HUES6 (cell line): ENCODE results near the gene TCEAL4.

Source experiments
- H3K27ac ChIP-seq: 2 replicates; pipeline ENCODE4 v1.7.0; 2013; ENCODE audit warnings: low read depth, mild to moderate bottlenecking, low read length, inconsistent platforms
- H3K27me3 ChIP-seq: 2 replicates; pipeline ENCODE4 v1.6.1; 2013; ENCODE audit warnings: low read length; ENCODE audit not compliant: control insufficient read depth, insufficient read depth
- H3K36me3 ChIP-seq: 2 replicates; pipeline ENCODE4 v1.6.1; 2013; ENCODE audit warnings: low read length; ENCODE audit not compliant: control insufficient read depth, insufficient read depth
- H3K4me1 ChIP-seq: 2 replicates; pipeline ENCODE4 v1.6.1; 2013; ENCODE audit warnings: low read length; ENCODE audit not compliant: control insufficient read depth, insufficient read depth
- H3K4me3 ChIP-seq: 2 replicates; pipeline ENCODE4 v1.5.1; 2013; ENCODE audit warnings: low read depth, low read length
- H3K9ac ChIP-seq: one replicate; pipeline ENCODE4 v1.6.1; 2013; ENCODE audit warnings: mild to moderate bottlenecking, low read length
- H3K9me3 ChIP-seq: 2 replicates; pipeline ENCODE4 v1.6.1; 2013; ENCODE audit warnings: low read depth, low read length; ENCODE audit not compliant: control insufficient read depth, insufficient read depth

The TCEAL4 gene

DNA sequence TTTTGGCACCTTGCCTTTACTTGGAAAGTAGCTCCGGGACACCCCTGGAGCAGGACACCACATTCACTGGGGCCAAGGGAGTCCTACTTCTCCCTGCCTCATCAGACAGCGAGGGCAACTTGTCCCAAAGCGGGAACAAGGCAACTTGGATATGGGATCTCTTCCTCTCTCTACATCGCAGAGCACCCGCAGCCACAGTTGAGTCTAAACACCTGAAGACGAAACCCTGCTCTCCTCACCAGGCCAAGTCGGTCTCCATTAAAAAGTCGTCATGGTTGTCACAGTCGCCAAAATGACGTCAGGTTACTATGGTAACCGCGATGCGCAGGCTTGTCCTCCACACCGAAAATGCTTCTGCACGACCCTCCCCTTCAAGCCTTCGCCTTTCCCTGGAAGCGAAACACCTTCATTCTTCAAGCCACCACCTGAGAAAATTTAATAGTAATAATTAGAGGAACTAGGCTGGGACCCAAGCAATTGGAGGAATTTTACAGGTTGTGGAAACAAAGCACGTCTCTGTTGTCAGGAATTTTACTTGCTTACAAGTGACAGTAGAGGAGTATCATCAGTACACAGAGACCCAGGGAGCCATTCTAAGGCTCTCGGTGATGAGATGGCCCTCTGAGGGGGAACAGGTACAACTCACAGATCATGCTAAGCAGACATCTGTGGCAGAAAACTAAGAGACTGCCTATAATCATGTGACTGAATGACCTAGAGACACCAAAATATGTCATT is 30.5 kb upstream of the TCEAL4 start:
- Histone ChIP-seq H3K36me3 (no peaks in the 10 kb centered on the region), H3K9ac (peak overlapping the region; percentile 40), H3K9me3 (no peaks in the 10 kb centered on the region), H3K27me3 (peaks cover 3% of the 10 kb centered on the region; the same call in 1 of the 2 replicates), H3K4me1 (peaks cover 17% of the 10 kb centered on the region), H3K4me3 (peak overlapping the region; percentile 77), H3K27ac (no peak overlapping the region)

DNA sequence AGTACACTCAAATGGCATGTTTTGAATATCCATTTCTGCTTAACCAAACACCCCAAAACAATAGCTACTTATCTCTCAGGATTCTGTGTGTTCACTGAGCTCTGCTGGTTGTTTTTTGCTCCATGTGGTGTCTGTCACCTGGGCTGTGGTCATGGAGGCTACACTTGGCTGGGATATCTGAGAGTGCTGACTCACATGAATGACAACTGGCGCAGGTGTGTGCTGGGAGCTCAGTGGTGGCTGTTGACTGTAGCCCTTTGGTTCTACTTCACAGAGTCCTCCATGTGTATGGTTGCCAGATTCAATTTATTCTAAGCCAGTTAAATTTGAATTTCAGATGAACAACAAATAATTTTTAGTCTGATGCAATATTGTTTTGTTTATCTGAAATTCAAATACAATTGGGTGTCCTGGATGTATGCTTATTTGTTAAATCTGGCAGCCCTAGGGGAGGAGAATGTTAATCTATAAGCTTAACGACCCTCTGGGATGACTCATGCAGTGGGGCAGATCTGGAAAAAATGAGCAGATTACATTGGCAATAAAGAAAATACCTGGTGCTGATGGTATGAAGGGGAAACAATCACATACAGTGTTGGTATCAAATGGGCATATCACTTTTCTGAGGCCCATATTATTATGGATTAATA is 28.2 kb upstream of the TCEAL4 start:
- H3K36me3 ChIP-seq: no peaks in the 10 kb centered on the region
- no peak overlapping the region for H3K27ac ChIP-seq
- H3K9ac ChIP-seq: no peak overlapping the region
- H3K27me3 ChIP-seq: peaks cover 3% of the 10 kb centered on the region; the same call in 1 of the 2 replicates
- H3K4me1 ChIP-seq: peaks cover 16% of the 10 kb centered on the region
- H3K4me3 ChIP-seq: no peak overlapping the region
- no peaks in the 10 kb centered on the region for H3K9me3 ChIP-seq

DNA sequence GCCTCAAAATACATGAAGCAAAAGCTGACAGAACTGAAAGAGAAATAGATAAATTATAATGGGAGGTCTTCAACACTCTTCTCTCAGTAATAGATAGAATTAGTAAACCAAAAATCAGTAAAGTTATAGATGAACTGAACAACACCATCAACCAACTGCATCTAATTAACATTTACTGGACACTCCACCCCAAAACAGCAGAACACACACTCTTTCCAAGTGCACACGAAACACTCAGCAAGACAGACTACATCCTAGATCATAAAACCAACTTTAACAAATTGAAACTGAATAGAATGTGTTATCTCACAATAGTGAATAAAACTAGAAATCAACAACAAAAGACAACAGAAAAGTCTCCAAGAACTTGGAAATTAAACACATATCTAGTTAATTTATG is 25.1 kb upstream of the TCEAL4 start:
- no peak overlapping the region for H3K27ac ChIP-seq
- H3K4me1 ChIP-seq: peaks cover 9% of the 10 kb centered on the region; the same call in 1 of the 2 replicates
- H3K9me3 ChIP-seq: no peaks in the 10 kb centered on the region
- no peaks in the 10 kb centered on the region for H3K36me3 ChIP-seq
- no peak overlapping the region for H3K4me3 ChIP-seq
- no peak overlapping the region for H3K9ac ChIP-seq
- H3K27me3 ChIP-seq: peaks cover 7% of the 10 kb centered on the region; the same call in 1 of the 2 replicates

DNA sequence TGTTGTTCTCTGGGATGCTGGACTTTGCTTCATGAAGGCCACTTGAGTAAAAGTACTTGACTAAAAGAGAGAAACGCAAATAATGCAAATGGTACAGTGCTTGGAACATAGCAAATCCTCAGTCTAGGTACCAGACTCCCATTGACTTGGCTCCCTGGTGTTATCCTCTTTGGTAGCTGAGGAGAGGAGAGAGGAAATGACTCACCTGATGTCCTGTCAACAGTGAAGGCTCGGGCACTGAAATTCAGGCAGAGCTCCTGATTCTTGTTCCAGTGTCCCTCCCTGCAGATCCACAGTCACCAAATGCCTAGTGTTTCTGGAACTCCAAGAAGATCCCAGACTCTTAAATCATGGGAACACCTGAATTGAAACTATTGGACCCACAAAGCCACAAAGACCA is 22.5 kb upstream of the TCEAL4 start:
- no peaks in the 10 kb centered on the region for H3K9me3 ChIP-seq
- no peak overlapping the region for H3K9ac ChIP-seq
- no peak overlapping the region for H3K27ac ChIP-seq
- 0 out of 2 replicates have a peak, but pooled peaks cover 3% of the 10 kb centered on the region for H3K4me1 ChIP-seq
- no peaks in the 10 kb centered on the region for H3K36me3 ChIP-seq
- H3K4me3 ChIP-seq: no peak overlapping the region
- peaks cover 4% of the 10 kb centered on the region; the same call in 1 of the 2 replicates for H3K27me3 ChIP-seq

DNA sequence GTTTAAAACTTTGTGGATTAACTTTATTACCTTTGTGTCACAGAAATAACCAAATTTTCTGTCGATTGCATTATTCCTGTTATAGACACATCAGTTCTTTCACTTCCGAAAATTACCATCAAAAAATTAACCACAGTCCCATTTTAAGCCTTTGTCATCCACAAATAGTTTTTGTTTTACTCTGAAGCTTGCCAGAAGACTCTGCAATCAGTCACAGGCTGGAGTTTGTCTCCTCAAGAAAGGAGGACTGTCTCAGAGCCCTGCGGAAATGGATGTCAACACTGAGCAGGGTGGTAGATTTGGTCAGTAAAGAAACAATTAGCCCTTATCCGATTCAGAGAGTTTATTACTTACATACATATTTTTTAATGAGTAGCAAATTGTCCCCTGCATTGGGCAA is 20.1 kb upstream of the TCEAL4 start:
- Histone ChIP-seq H3K9me3 (no peaks in the 10 kb centered on the region), H3K27me3 (peaks cover 4% of the 10 kb centered on the region; the same call in 1 of the 2 replicates), H3K4me1 (0 out of 2 replicates have a peak, but pooled peaks cover 3% of the 10 kb centered on the region), H3K27ac (no peak overlapping the region), H3K9ac (no peak overlapping the region), H3K4me3 (no peak overlapping the region), H3K36me3 (no peaks in the 10 kb centered on the region)

DNA sequence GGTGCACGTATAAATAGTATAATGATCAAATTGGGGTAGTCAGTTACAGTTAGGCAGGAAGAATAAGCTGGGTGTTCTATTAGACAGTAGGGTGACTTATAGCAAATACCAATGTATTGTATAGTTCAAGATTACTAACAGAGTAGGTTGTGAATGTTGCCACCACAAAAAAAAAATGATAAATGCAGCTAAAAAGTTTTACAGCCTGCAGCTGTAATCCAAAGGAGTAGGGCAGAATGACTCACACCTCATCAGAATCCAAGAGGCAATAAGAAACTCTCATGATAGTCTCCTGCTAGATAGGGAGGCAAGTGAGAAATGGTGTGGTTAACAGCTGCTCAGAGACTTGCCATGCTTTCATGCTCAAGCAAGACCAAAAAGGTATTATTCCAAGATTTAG is 19.6 kb upstream of the TCEAL4 start:
- Histone ChIP-seq H3K27me3 (peaks cover 7% of the 10 kb centered on the region; the same call in 1 of the 2 replicates), H3K9ac (no peak overlapping the region), H3K4me1 (0 out of 2 replicates have a peak, but pooled peaks cover 3% of the 10 kb centered on the region), H3K4me3 (no peak overlapping the region), H3K9me3 (no peaks in the 10 kb centered on the region), H3K36me3 (no peaks in the 10 kb centered on the region), H3K27ac (no peak overlapping the region)

DNA sequence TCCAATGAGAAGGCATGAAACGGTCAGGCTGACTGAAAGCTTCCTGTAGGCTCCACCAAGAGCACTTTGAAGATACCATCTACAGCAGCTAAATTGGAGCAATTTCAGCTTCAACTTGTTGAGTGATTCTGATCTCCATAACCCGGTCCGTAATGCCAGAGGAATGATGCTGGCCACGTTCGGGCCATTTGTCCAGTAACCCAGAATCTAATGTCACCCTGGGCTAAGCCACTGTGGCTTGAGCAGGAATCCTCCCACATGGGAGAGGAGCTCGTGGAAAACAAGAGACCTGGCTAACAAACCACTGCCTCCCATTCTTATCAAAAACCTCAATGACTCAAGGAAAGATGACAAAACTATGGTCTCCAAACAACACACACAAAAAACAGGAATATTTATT is 14.2 kb upstream of the TCEAL4 start:
- Histone ChIP-seq H3K4me1 (no peaks in the 10 kb centered on the region), H3K36me3 (no peaks in the 10 kb centered on the region), H3K9me3 (no peaks in the 10 kb centered on the region), H3K4me3 (no peak overlapping the region), H3K27me3 (peaks cover 15% of the 10 kb centered on the region; the same call in 1 of the 2 replicates), H3K9ac (no peak overlapping the region), H3K27ac (no peak overlapping the region)

DNA sequence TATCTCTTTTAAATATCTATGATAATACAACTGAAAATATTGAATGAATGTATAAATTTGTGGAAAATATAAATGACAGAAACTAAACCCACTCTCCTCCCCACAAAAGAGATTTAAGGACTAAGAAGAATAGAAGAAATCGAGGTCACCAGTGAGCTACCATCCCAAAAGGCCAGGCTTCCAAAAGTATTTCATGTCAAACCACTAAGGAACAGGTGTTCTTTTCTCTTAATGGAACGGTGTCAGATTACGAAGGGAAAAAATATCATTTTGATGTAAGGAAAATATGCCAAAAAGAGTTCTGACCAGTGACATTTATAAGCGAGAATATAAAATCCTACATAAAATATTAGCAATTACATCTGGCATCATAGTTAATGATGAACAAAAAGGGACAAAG is 13.6 kb upstream of the TCEAL4 start:
- no peaks in the 10 kb centered on the region for H3K36me3 ChIP-seq
- H3K9me3 ChIP-seq: no peaks in the 10 kb centered on the region
- peaks cover 15% of the 10 kb centered on the region; the same call in 1 of the 2 replicates for H3K27me3 ChIP-seq
- H3K27ac ChIP-seq: no peak overlapping the region
- H3K9ac ChIP-seq: no peak overlapping the region
- H3K4me1 ChIP-seq: no peaks in the 10 kb centered on the region
- no peak overlapping the region for H3K4me3 ChIP-seq

DNA sequence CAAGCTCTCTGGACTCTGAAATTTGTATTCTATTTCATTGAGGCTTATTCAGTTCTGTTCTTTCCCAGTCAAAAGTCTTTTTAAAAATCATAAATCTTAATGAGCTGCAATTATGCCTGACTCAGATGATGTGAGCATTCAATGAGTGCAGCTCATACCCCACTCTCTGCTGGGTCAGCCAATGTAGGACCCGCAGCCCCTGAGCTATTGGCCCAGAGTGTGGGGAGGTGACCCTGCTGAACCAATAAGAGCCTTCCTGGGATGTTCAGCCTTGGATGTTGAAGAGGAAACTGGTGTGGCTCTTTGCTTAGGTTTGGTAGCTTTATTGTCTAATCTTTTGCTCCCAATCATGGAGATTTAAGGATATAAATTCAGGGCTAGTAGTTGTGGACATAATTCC is 12.1 kb upstream of the TCEAL4 start:
- H3K27me3 ChIP-seq: peaks cover 15% of the 10 kb centered on the region; the same call in 1 of the 2 replicates
- no peaks in the 10 kb centered on the region for H3K4me1 ChIP-seq
- H3K9me3 ChIP-seq: no peaks in the 10 kb centered on the region
- H3K9ac ChIP-seq: no peak overlapping the region
- H3K4me3 ChIP-seq: no peak overlapping the region
- no peak overlapping the region for H3K27ac ChIP-seq
- no peaks in the 10 kb centered on the region for H3K36me3 ChIP-seq

DNA sequence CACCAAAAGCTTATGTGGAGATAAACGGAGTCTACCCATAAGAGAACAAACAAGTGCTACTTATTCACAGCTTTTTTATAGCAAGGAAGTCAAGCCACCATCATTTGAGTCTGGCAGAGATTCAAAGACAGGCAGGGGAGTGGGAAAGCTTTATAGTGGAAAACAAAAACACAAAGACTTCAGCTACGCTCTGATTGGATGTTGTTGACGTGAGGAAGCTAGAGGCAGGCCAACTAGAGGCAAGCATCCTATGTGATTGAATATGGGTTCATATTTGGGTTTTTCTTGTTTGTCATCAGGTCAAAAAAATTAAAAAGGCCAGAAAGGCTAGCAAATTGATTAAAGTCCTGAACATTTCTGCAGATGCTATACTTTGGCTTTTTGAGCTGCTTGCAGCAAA is 719 bp upstream of the TCEAL4 start:
- H3K36me3 ChIP-seq: peaks cover 19% of the 10 kb centered on the region
- H3K4me1 ChIP-seq: no peaks in the 10 kb centered on the region
- H3K9ac ChIP-seq: no peak overlapping the region
- H3K27me3 ChIP-seq: peaks cover 12% of the 10 kb centered on the region; the same call in 1 of the 2 replicates
- H3K4me3 ChIP-seq: peak overlapping the region; percentile 100
- H3K27ac ChIP-seq: no peak overlapping the region
- H3K9me3 ChIP-seq: no peaks in the 10 kb centered on the region

DNA sequence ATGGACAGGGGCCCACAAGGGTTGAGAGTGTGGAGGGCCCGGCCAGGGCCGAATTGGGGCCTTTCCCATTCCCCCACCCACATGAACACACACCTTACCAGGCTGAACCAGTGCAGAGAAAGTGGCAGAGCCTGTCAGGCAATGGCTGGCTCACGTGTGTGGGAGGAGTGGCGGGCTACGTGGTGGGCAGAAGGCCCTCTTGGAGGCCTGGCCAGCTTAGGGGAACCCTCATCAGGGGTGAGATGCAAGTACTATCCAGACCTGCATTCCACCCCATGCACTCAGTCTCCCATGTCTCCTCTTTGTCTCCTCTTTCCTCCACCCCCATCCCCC is 965 bp downstream of the TCEAL4 start:
- Histone ChIP-seq H3K36me3 (peaks cover 19% of the 10 kb centered on the region), H3K9me3 (no peaks in the 10 kb centered on the region), H3K4me1 (no peaks in the 10 kb centered on the region), H3K4me3 (peak overlapping the region; percentile 100), H3K27me3 (peaks cover 6% of the 10 kb centered on the region; the same call in 1 of the 2 replicates), H3K9ac (peak overlapping the region; percentile 90), H3K27ac (peak overlapping the region; percentile 7; the same call in 1 of the 2 replicates)
